GM12875 (cell line): Measurements from ENCODE around the gene BPIFB6.

Experiments
- H3K4me3 ChIP-seq: one replicate; pipeline ENCODE4 v1.5.1; 2011; ENCODE audit warnings: low read depth, low read length, control low read depth
- TF ChIP-seq, protein P1 (sequence below): IDR thresholded peaks from 2 replicates; pipeline ENCODE4 v1.5.1; 2011; ENCODE audit warnings: low read depth, mild to moderate bottlenecking, control low read depth, inconsistent platforms, low read length, moderate library complexity, borderline replicate concordance; ENCODE audit not compliant: insufficient read depth

Gene BPIFB6

GRCh38 chr20:33067806-33068205 lies 36.4 kb downstream of the BPIFB6 start:
- H3K4me3 ChIP-seq, result no peak overlapping the region
- TF ChIP-seq, protein P1, sequence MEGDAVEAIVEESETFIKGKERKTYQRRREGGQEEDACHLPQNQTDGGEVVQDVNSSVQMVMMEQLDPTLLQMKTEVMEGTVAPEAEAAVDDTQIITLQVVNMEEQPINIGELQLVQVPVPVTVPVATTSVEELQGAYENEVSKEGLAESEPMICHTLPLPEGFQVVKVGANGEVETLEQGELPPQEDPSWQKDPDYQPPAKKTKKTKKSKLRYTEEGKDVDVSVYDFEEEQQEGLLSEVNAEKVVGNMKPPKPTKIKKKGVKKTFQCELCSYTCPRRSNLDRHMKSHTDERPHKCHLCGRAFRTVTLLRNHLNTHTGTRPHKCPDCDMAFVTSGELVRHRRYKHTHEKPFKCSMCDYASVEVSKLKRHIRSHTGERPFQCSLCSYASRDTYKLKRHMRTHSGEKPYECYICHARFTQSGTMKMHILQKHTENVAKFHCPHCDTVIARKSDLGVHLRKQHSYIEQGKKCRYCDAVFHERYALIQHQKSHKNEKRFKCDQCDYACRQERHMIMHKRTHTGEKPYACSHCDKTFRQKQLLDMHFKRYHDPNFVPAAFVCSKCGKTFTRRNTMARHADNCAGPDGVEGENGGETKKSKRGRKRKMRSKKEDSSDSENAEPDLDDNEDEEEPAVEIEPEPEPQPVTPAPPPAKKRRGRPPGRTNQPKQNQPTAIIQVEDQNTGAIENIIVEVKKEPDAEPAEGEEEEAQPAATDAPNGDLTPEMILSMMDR, result no peak

DNA sequence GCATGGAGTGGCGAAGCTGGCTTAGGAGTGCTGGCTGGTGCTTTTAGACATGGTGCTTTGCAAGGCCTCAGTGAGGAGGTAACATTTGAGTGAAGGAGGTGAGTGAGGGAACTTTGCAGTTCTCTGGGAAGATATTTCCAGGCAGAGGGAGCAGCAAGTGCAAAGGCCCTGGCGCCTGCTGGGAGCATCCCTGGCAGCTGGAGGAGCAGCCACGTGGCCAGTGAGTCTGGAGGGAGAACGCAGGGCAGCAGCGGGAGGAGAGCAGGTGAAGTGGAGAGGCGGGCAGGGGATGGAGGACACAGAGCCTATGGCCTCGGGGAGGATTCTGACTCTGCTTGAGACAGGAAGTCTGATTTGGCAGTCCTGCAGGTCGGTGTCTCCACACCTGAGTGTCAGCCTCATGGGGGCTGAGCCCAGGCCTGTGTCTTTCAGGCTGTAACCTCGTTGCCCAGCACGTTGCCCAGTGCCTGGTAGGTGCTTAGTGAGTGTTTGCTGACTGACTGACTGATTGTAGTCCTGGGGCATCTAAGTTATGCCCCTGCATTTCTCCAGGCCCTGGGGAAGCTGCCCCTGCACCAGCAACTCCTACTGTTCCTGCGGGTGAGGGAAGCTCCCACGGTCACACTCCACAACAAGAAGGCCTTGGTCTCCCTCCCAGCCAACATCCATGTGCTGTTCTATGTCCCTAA lies 36.9 kb downstream of the BPIFB6 start:
- no peak overlapping the region for H3K4me3 ChIP-seq
- TF ChIP-seq, protein P1, result no peak

DNA sequence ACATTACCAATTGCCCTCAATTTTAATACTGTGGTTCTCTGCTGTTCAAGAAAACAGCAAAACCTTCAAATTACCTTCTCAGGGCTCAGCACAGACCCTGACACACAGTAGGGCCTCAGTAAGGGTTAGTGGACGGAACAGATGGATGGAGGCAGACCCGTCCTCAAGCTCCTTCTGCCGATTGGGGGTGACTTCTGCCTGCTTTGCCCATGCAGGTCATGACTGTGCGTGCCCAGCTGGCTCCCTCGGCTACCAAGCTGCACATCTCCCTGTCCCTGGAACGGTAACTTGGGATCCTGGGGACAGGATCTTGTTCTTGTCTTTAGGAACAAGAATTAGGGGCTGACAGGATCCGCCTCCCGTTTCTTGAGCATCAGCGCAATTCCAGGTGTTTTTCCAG lies 38.2 kb downstream of the BPIFB6 start:
- H3K4me3 ChIP-seq, result no peak overlapping the region
- TF ChIP-seq, protein P1, result no peak

DNA sequence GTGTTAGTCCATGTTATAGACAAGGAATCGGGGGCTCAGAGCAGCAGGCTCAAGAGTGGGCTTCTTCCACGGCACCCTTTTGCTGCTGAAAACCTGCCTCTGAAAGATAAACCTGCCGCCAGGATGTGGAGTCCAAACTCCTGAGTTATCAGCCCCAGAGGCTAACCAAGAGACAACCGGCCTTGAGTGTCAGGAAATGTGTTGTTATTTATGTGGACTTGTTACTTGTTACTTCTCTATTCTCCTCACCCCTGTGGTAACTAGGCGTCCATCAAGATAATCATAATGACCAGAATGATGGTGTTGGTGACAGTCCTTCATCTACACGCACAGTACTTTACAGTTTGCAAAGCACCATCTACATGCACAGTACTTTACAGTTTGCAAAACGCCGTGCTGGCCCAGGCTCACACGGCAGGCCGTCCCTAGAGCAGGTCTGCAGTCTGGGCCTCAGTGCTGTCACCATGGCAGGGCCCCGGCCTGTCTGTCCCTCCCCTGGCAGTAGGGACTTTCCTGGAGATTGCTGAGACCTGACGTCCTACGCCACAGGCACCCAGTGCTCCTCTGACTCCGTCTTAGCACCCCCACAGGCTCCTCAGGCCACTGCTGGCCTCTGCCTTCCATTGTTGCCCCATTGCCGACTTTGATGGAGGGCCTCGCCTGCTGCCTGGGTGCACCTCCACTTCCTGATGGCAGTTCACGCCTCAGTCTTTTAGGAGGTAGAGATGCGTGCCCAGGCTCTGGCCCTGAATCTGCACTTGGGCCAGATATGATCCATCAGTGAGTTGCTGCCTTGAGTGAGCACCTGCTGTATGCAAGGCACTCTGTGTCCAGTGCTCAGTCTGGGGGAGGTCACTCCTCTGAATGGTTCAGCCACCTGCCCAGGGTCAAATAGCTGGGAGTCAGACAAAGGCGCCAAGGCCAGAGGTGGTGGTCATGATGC lies 38.9 kb downstream of the BPIFB6 start:
- TF ChIP-seq, protein P1, result no peak
- H3K4me3 ChIP-seq, result no peak overlapping the region

GRCh38 chr20:33071198-33071597 lies 39.8 kb downstream of the BPIFB6 start:
- H3K4me3 ChIP-seq, result no peak overlapping the region
- TF ChIP-seq, protein P1, result no peak

GRCh38 chr20:33072362-33072761 lies 40.9 kb downstream of the BPIFB6 start:
- TF ChIP-seq, protein P1, result no peak
- no peak overlapping the region for H3K4me3 ChIP-seq
